PFSK-1 (cell line): ENCODE data around the gene TTPAL. TPM values are rescaled to one million over a fixed set of nuclear protein-coding genes. Genes with fewer than 3 reads are reported as not detected.

Experiments used
- FOXP2 ChIP-seq: optimal IDR thresholded peaks from 2 replicates; pipeline ENCODE3; 2011; ENCODE audit warnings: borderline replicate concordance, control low read depth, inconsistent platforms; ENCODE audit not compliant: insufficient read depth; ENCODE audit errors: extremely low read length, extremely low read depth
- POLR2AphosphoS5 ChIP-seq: IDR thresholded peaks from 2 replicates; pipeline ENCODE4 v1.6.1; 2012; ENCODE audit warnings: low read depth, mild to moderate bottlenecking, control low read depth, low read length, moderate library complexity
- SIN3A ChIP-seq: IDR thresholded peaks from 2 replicates; pipeline ENCODE4 v1.6.1; 2012; ENCODE audit warnings: mild to moderate bottlenecking, low read length, moderate library complexity, borderline replicate concordance; ENCODE audit not compliant: insufficient read depth
- TAF1 ChIP-seq: IDR thresholded peaks from 2 replicates; pipeline ENCODE4 v1.6.1; 2012; ENCODE audit warnings: low read length, control low read depth, borderline replicate concordance; ENCODE audit not compliant: insufficient read depth
- polyA plus RNA-seq: library from polyadenylated mRNA; unstranded; fragments of >200 nt; gene quantifications from one replicate; pipeline ENCODE4 v1.2.1, GENCODE V29; 2012; ENCODE audit warnings: low read depth, missing spikeins; ENCODE audit not compliant: insufficient read length
- TF ChIP-seq, protein P1 (sequence below), 2 experiments: IDR thresholded peaks; 2 replicates each; pipeline versions ENCODE4 v1.6.1 to v1.8.0; 2011 to 2012; ENCODE audit warnings: low read depth in 2 of 2, low read length in 2 of 2, control low read depth in 1 of 2, inconsistent platforms in 1 of 2, mild to moderate bottlenecking in 1 of 2, moderate library complexity in 1 of 2; ENCODE audit not compliant: insufficient read depth in 1 of 2

TTPAL gene
- 3.3 TPM for polyA plus RNA-seq

- TF ChIP-seq POLR2AphosphoS5 = peak; percentile 97
- TF ChIP-seq TAF1 = peak; percentile 91; the same call in 1 of the 2 replicates
- TF ChIP-seq, protein P1, sequence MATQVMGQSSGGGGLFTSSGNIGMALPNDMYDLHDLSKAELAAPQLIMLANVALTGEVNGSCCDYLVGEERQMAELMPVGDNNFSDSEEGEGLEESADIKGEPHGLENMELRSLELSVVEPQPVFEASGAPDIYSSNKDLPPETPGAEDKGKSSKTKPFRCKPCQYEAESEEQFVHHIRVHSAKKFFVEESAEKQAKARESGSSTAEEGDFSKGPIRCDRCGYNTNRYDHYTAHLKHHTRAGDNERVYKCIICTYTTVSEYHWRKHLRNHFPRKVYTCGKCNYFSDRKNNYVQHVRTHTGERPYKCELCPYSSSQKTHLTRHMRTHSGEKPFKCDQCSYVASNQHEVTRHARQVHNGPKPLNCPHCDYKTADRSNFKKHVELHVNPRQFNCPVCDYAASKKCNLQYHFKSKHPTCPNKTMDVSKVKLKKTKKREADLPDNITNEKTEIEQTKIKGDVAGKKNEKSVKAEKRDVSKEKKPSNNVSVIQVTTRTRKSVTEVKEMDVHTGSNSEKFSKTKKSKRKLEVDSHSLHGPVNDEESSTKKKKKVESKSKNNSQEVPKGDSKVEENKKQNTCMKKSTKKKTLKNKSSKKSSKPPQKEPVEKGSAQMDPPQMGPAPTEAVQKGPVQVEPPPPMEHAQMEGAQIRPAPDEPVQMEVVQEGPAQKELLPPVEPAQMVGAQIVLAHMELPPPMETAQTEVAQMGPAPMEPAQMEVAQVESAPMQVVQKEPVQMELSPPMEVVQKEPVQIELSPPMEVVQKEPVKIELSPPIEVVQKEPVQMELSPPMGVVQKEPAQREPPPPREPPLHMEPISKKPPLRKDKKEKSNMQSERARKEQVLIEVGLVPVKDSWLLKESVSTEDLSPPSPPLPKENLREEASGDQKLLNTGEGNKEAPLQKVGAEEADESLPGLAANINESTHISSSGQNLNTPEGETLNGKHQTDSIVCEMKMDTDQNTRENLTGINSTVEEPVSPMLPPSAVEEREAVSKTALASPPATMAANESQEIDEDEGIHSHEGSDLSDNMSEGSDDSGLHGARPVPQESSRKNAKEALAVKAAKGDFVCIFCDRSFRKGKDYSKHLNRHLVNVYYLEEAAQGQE (IDR thresholded peaks at IDR 0.05; ENCODE audit: insufficient read depth in 1 of 2, low read depth in 2 of 2, low read length in 2 of 2) = no peak
- TF ChIP-seq FOXP2 = peak; percentile 95
- no peak for TF ChIP-seq SIN3A
These were observed at the start of gene TTPAL for GRCh38 chr20:44475694-44476560. TSS of gene TTPAL (plus strand) at chr20:44475874. CDS start at chr20:44480000, 4,126 bp downstream.

- TF ChIP-seq, protein P1 (IDR thresholded peaks at IDR 0.05; ENCODE audit: insufficient read depth in 1 of 2, low read depth in 2 of 2, low read length in 2 of 2) = no peak
- TF ChIP-seq FOXP2 (no peak), POLR2AphosphoS5 (no peak), SIN3A (no peak), TAF1 (no peak)
These were observed 49.8 kb upstream of the TTPAL start for GRCh38 chr20:44425923-44426322.

GRCh38 chr20:44426879-44427790 is 48.5 kb upstream of the TTPAL start:
- TF ChIP-seq SIN3A (no peak), FOXP2 (no peak), TAF1 (no peak), POLR2AphosphoS5 (no peak)
- TF ChIP-seq, protein P1 (IDR thresholded peaks at IDR 0.05; ENCODE audit: insufficient read depth in 1 of 2, low read depth in 2 of 2, low read length in 2 of 2) = no peak

DNA sequence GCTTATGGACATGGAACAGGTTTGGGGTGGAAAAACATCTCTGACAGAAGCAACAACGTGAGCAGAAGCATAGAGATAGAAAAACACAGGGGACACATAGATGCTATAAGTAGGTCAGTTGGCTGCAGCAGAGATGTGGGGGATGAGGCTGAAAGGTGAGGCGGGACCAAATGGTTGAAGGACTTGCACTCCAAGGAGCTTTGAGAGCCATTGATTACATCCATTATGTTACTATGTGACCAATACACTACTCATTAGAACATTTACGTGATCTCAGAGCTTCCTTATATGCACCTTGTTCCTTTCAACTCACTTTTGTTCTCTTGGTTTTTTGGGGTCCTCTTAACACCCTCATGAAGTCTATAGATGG is 47.9 kb upstream of the TTPAL start:
- TF ChIP-seq, protein P1 (IDR thresholded peaks at IDR 0.05; ENCODE audit: insufficient read depth in 1 of 2, low read depth in 2 of 2, low read length in 2 of 2) = no peak
- TF ChIP-seq POLR2AphosphoS5 (no peak), TAF1 (no peak), SIN3A (no peak), FOXP2 (no peak)
